Stimulated activated CD4-positive, alpha-beta T cell treated with anti-CD3 and anti-CD28 coated beads, Interleukin-1b, Interleukin-23, amount 100 ng/mL, for 4 hours (primary cell): ENCODE measurements around the gene CEBPB.
"Not testable (repeated sequence)": the region's sequence is repeated elsewhere in the genome, so short reads cannot be mapped to it uniquely, and the experiment has no call there.

ENCODE experiments used
- DNase-seq, 2 donors: peaks; one replicate each; pipeline ENCODE4 v3.0.0-alpha.2; 2020; ENCODE audit warnings: low read depth in 2 of 2

CEBPB gene

DNA sequence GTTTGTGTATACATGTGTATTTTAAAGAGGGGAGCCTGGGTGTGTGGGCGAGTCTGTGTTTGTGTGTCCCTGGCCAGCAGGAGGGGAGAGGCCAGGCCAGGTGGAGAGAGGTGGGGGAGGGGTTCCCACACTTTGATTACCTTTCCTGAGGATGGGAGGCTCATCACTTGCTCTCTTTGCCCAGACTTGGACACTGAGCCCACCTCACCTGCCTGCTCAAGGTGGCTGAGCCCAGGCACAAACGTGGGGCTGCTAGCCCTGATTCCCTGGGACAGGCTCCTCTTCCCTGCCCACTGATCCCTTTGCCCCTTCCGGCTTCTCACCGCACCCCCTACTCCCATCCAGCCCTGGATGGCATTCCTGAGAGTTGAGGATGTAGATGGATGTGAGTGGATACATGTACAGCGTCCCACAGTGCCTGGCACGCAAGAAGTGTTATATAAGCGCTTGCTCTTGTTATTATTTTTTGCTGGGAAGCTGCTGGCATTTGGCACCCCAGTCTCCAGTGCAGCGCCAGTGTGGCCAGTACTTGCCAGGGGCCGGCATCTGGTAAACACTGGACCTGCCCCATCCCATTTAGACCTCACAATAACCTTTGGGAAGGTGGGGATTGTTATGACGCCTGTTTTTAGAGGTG, 2.7 kb downstream of the CEBPB start:
- no peak for DNase-seq

- no peak for DNase-seq
Measured at GRCh38 chr20:50193836-50194421, 3.3 kb downstream of the CEBPB start.

DNA sequence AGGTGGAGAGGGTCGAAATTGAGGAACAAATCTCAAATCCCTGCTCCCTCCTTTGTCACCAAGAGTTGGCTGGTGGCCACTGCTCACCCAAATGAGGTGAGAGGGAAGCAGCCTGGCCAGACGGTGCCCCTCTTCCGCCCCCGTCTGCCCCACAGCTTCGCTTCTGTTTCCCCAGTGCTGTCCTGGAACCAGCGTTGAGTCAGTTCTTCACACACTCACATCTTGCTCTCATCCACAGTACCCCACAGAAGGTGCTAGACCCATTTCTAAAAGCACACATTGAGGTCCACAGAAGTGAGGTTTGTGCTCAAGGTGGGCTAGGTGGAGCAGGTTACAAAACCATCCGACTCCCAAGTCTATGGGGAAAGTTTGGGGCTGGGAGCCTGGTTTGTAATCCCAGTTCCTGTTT, 3.8 kb downstream of the CEBPB start:
- no peak for DNase-seq

- no peak for DNase-seq
Measured at GRCh38 chr20:50194831-50195523, 4.3 kb downstream of the CEBPB start.

- no peak for DNase-seq
Measured at GRCh38 chr20:50195524-50196120, 5.0 kb downstream of the CEBPB start.

- no peak for DNase-seq
Measured at GRCh38 chr20:50196248-50196647, 5.6 kb downstream of the CEBPB start.

- DNase-seq = no peak
Measured at GRCh38 chr20:50196896-50197295, 6.3 kb downstream of the CEBPB start.

- no peak for DNase-seq
Measured at GRCh38 chr20:50197463-50198179, 7.0 kb downstream of the CEBPB start.

DNA sequence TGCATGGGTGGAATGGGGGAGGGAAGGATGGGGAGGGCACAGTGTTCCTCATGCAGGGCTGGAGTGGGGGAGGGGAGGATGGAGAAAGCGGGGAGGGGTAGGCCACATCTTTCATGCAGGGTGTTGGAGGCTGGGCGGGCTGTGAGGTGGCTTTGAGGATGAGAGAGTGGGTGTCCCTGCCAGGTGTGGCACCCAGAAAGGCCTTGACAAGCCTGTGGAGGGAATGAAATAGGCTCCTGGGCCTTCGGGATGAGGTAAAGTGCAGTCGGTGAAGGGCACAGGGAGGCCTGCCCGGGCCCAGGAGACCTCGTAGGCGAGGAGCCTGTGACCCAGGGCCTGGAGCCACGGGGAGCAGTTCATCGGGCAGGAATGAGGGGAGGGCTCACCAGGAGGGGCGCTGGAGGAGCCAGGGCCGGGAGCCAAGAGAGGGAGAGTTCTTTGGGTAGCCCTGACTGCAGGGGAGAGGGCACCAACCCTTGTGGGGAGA, 7.6 kb downstream of the CEBPB start:
- no peak for DNase-seq

DNA sequence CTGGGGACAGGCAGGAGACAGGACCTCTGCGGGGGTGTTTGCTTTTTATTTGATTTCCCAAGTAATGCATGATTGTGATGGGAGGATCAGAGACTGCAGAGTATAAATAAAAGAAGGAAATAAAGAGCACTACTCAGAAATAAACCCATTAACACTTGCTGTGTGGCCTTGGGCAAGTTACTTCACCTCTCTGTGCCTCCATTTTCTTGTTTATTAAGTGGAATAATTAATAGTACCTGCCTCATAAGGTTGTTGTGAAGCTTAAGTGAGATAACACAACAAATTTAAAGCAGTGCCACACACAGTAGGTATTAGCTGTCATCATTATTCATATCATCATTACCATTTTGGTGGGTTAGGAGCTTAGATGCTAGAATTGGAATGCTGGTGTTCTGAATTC, 8.1 kb downstream of the CEBPB start:
- DNase-seq = no peak

- DNase-seq = no peak
Measured at GRCh38 chr20:50199703-50200102, 9.1 kb downstream of the CEBPB start.

- no peak for DNase-seq
Measured at GRCh38 chr20:50200482-50201104, 10.0 kb downstream of the CEBPB start.

GRCh38 chr20:50201710-50202109, 11.1 kb downstream of the CEBPB start:
- not testable (repeated sequence) for DNase-seq

DNA sequence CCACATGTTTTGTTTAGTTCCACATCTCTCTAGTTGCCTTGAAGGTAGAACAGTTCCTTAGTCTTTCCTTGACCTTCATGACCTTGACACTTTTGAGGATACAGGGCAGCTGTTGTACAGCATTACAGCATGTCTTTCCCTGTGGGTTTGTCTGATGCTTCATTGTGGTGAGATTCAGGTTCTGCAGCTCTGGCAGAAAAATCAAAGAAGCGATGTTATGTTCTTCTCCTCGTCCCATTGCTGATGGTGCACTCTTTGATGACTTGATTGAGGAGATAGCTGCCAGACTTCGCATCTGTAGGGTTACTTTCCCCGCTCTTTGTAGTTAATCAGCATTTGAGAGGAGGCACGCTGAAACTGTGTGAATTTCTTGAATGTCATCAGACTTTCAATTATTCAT, 12.0 kb downstream of the CEBPB start:
- DNase-seq = no peak

DNA sequence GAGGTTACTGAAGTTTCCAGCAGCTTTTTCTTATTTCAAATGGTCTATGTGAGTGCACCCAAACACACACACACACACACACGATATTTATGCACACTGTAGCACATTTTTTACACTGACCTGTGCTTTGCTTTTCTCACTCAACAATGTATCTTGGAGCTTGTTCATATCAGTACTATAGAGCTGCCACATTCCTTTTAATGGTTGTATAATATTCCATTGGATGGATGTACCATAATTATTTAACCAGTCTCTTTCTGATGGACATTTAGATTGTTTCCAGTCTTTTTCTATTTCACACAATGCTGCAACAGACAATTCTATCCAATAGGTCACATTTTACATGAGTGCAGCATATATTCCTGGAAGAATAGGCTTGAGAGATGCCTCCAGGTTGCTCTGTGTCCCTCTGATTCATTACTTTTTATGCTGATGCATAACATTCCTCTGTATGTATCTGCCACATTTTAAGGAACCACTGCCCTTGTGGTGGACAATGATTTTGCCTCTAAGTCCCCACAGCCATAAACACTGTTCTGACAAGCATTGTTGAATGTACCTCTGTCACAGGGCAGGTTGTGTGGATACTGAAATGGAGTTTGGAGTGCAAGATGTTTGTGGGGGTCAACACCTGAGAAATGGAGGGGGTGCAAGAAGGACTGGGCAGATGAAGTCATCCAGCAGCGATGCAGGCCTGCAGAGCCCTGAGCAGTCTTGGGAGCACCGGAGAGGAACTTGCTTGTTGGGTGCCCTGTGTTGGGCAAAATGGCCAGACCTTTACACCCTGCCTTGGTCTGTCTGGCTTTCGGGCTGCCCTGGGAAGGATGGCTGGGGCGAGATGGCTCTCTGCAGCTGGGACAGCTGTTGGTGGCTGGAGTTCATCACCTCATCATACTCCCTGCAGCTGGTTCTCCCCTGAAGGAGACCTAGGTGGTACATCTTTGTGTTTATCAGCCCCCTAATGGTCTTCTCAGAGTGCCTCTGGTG, 13.6 kb downstream of the CEBPB start:
- no peak for DNase-seq

GRCh38 chr20:50207026-50207425, 16.4 kb downstream of the CEBPB start:
- DNase-seq = no peak

DNA sequence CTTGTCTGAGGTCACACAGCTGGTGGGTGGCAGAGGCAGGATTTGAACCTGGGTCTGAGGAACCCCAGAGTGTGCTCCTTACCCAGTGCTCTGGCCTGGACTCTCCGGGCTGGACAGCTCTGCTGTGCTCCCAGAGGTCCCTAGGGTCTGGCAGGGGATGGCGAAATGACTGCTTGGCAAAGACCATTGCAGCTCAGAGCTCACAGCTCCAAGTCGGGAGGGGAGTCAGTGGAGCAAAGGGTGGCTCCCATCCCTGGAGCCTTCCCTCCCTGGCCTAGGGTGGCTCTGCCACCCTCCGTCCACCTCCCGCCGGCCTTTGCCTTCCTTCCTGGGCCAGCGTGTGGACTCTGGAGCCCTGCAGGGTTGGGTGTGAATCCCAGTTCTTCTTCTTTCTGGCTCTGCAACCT, 17.5 kb downstream of the CEBPB start:
- DNase-seq = no peak

- DNase-seq = not testable (repeated sequence)
Measured at GRCh38 chr20:50208815-50209214, 18.2 kb downstream of the CEBPB start.

DNA sequence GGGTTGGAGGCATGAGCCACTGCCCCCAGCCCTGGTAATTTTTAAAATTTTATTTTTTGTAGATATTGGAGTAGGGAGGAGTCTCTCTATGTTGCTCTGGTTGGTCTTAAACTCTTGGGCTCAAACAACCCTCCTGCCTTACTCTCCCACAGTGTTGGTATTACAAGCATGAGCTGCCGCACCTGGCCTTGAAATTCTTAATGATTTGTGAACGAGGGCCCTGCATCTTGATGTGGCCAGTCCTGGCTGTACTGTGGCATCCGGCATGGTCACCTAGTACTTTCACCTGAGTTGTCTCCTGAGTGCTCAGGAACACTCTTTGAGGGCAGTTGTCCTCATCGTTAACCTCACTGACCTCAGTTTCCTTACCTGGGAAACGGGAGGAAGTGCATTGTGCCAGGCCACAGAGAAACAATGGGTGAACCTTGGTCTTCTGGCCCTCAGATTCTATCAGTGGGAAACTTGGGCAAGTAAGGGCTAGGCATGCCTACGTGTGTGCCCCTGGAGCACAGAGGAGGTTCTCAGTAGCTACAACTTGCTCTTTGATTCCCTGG, 19.5 kb downstream of the CEBPB start:
- DNase-seq = no peak

GRCh38 chr20:50211091-50211490, 20.5 kb downstream of the CEBPB start:
- no peak for DNase-seq
